Amniotic stem cell (primary cell): Measurements from ENCODE around the gene DPYSL4.
"Not testable (repeated sequence)": the region's sequence is repeated elsewhere in the genome, so short reads cannot be mapped to it uniquely, and the experiment has no call there.

Experiments used
- DNase-seq: peaks from one replicate; lab custom pipeline; 2025; lab: John Stamatoyannopoulos, UW

DPYSL4 gene

GRCh38 chr10:132207536-132208461 lies 21.1 kb downstream of the DPYSL4 start:
- no peak for DNase-seq

GRCh38 chr10:132208462-132209050 lies 21.8 kb downstream of the DPYSL4 start:
- DNase-seq, result no peak

GRCh38 chr10:132209130-132209529 lies 22.4 kb downstream of the DPYSL4 start:
- peak; percentile 7 for DNase-seq

DNA sequence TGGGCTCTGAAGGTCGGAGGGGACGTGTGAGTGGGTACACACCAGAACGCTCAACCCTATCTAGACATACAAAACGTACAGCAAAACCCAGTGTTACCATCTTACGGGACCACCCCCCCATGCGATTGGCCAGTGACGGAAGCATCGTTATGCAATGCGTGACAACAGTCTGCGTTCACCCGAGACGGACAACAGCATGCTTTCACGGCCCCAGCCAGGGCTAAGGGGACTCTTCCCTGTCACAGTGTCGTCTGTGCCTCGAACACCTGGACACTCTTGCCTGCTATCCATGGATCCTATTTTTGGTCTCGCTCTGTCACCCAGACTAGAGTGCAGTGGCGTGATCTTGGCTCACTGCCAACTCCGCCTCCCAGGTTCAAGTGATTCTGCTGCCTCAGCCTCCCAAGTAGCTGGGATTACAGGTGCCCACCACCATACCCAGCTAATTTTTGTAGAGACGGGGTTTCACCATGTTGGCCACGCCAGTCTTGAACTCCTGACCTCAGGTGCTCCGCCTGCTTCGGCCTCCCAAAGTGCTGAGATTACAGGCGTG lies 23.3 kb downstream of the DPYSL4 start:
- DNase-seq, result no peak

DNA sequence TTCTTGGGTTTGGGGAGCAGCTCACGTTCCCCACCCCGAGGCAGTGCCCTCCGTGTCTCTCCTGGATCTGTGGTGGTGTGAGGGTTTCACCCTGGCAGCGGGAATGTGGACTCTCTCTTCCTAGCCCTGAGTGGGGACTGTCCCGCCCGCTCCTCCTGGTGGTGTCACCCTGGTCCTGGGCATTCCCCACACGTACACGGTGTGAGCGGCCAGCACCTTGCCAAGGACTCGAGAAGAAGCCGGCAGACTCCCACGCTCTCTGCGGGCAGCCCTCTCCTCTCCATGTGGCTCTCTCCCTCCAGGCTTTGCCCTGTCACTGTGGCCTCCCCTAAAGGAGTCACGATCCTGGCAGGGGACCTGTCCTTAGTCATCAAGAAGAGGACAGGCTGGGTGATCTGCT lies 24.0 kb downstream of the DPYSL4 start:
- no peak for DNase-seq

GRCh38 chr10:132211246-132211645 lies 24.5 kb downstream of the DPYSL4 start:
- no peak for DNase-seq

DNA sequence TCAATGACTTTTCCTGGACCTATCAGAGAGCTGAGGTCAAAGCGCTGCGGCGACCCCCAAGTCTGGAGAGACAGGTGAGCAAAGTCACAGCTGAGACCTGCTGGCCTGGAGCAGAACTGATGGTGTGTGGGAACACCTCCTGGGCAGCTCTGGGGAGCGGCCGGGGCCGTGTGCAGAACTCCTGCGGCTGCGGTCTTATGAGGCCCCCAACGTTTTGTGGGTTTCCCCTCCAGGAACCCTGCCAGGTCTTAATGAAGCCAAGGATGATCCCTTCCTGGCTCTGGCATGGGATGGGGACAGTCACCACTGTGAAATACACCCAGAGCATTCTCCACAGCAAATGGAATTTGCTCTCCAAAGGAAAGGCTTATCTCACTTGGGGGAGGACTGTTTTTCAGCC lies 26.1 kb downstream of the DPYSL4 start:
- no peak for DNase-seq

- no peak for DNase-seq
Measured at GRCh38 chr10:132213917-132214316, 27.2 kb downstream of the DPYSL4 start.

DNA sequence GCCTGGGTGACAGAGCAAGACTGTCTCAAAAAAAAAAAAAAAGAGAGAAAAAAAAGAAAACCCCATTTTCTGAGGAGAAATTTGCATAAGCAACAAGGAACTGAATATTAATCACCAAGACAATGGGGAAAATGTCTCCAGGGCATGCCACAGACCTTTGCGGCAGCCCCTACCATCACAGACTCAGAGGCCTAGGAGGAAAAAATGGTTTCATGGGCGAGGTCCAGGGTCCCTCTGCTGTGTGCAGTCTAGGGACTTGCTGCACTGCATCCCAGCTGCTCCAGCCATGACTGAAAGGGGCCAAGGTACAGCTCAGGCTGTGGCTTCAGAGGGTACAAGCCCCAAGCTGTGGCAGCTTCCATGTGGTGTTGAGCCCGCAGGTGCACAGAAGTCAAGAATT lies 29.7 kb downstream of the DPYSL4 start:
- DNase-seq, result not testable (repeated sequence)

DNA sequence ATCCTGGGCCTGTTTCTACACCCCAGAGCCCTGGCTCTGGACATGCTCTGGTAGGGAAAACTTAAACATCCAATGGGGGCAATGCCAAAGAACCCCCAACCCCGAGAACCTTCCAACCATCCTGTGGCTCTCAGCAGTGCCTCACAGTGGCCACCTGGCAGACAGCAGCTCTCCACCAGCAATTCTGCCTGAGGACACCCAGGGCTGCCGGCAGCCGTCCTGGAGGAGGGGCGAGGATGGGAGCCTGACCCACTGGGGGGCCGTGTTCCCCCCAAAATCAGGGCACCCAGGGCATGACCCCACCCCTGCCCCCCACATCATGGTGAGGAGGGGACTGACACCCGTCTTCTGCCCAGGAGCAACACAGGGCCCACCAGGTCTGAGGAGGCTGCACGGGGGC lies 32.7 kb downstream of the DPYSL4 start:
- no peak for DNase-seq

- DNase-seq, result no peak
Measured at GRCh38 chr10:132220061-132220460, 33.3 kb downstream of the DPYSL4 start.

DNA sequence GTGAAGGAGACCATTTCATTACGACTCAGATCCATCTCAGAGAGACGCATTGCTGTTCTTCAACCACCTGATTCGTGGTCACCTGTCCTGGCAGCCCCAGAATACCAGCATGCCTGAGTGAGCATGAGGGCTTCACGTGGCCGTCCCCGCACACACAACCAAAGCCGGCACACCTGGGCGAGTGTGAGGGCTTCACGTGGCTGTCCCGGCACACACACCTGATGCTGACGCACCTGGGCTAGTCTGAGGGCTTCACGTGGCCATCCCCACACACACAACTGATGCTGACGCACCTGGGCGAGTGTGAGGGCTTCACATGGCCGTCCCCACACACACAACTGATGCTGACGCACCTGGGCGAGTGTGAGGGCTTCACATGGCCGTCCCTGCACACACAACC lies 34.2 kb downstream of the DPYSL4 start:
- not testable (repeated sequence) for DNase-seq

- no peak for DNase-seq
Measured at GRCh38 chr10:132222726-132223125, 36.0 kb downstream of the DPYSL4 start.

- peak; percentile 71 for DNase-seq
Measured at GRCh38 chr10:132223156-132223590, 36.4 kb downstream of the DPYSL4 start.

GRCh38 chr10:132223611-132224342 lies 37.0 kb downstream of the DPYSL4 start:
- no peak for DNase-seq

DNA sequence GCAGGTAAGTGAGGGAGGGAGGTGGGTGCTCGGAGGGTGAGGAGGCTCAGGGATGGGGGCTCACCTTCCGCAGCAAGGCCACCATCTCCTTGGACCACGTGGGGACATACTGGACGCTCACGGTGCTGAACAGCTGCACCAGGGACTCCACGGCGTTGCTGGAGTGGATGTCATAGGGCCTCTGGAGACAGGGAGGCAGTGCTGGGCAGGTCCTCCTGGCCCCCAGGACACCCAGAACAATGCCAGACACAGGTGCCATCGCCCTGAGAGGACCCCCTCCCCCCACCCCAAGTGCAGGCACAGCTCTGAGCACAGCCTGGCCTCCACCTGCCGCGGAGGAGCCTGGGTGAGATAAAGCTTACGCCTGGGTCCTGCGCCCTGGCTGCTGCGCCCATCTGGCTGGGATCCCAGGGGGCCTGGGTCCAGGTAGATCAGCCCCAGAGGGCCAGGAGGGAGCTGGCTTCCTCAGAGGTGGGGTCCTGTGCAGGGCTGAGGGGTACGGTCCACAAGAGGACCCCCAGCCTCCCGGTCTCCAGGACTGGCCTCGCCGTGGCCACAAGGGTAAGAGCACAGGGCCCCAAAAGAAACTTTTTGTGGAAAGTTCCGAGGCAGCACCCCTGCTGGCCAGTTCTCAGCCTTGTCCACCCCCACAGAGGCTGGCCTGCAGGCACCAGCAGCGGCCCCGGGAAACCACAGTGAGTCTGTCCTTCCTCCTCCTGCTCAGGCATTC lies 37.8 kb downstream of the DPYSL4 start:
- DNase-seq, result no peak

DNA sequence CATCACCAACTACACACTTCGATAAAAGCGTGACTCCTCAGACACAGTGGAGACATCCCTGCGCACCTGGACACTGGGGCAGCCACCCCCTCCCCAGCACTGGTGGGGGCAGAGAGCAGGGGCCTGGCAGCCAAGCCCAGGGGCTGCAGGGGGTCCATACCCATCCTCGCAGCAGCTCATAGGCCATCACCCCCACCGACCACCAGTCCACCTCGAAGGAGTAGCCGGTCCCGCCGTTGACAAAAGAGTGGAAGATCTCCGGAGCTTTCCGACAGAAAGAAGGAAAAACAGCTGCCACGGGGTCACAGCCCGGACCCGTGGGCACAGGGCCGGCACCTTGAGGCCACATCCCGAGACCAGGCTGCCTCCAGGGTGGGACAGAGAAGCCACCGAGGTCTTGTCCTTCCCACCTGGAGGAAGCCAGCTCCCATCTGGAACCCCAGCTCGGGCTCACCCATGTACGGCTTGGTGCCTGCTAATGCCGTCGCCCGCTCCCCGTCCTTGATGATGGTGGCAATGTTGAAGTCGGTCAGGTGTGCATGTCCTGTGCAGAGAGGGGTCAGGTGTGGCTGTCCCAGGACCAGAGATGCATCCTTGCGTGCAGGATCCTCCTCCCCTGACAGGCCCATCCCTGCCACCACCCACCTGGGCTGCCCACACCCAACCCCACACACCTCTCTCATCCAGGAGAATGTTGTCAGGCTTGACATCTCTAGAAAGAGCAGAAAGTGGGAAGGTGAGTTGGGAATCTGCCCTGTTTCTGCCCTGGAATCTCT lies 38.5 kb downstream of the DPYSL4 start:
- no peak for DNase-seq

GRCh38 chr10:132225849-132226205 lies 39.1 kb downstream of the DPYSL4 start:
- DNase-seq, result no peak

DNA sequence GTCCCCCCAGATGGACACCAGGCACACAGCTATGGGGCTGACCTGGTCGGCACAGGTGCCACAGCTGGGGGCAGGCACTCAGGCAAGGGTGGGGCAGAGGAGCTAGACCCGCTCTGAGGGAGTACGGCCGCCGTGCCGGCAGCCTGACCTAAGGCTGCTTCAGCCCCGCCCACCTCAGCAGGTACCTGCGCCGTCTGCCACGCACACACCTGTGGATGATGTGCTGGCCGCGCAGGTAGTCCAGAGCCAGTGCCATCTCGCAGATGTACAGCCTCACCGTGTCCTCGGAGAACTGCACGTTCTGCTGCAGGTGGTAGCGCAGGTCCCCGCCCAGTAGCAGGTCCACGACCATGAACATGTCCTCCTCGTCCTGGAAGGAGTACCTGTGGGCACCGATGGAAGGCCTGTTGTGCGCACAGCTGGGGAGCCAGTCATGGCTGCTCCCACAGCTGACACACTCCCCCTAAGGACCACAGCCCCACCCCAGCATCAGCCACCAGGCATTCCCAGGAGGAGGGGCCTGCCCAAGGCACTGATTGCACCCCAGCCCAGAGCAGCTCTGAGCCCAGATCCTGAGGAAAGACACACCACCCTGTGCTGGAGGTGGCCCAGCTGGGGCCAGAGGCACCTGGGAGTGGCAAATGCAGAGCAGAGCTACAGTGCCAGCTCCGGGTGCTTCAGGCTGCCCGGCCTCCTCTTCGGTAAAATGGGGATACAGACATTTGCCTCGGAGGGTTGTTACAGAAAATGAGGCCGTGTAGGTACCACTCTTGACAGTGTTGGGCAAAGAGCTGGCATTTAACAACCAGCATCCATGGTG lies 40.0 kb downstream of the DPYSL4 start:
- no peak for DNase-seq

- no peak for DNase-seq
Measured at GRCh38 chr10:132227851-132228390, 41.2 kb downstream of the DPYSL4 start.
